ENCODE data around the gene BRCC3.
"Not testable (repeated sequence)": the region's sequence is repeated elsewhere in the genome, so short reads cannot be mapped to it uniquely, and the experiment has no call there.

BRCC3 gene

GRCh38 chrX:155143959-155144548 lies 72.7 kb downstream of the BRCC3 start:
- no peak for DNase-seq (ENCODE audit: low read depth in 3 of 3)

- no peak for DNase-seq (ENCODE audit: low read depth in 3 of 3)
These were observed 73.6 kb downstream of the BRCC3 start for GRCh38 chrX:155144926-155145325.

- DNase-seq (ENCODE audit: low read depth in 3 of 3), result not testable (repeated sequence)
These were observed 76.3 kb downstream of the BRCC3 start for GRCh38 chrX:155147612-155148011.

- DNase-seq (ENCODE audit: low read depth in 3 of 3), result not testable (repeated sequence)
These were observed 76.9 kb downstream of the BRCC3 start for GRCh38 chrX:155148166-155148565.

GRCh38 chrX:155148724-155149537 lies 77.6 kb downstream of the BRCC3 start:
- DNase-seq (ENCODE audit: low read depth in 3 of 3), result peak; percentile 1 to 21 (median 9)

- no peak for DNase-seq (ENCODE audit: low read depth in 3 of 3)
These were observed 98.6 kb downstream of the BRCC3 start for GRCh38 chrX:155169881-155170280.
